Measurements from ENCODE around the gene F11R. TPM values are rescaled to one million over a fixed set of nuclear protein-coding genes. Genes with fewer than 3 reads are reported as not detected.
"Not testable (repeated sequence)": the region's sequence is repeated elsewhere in the genome, so short reads cannot be mapped to it uniquely, and the experiment has no call there.

The F11R gene
- total and polyA plus RNA-seq, 10 of the 15 experiments (the other 5 are each of a cell fraction or from before 2014, with no cell fraction given): 15.3 to 80.9 (median 24.3) TPM

DNA sequence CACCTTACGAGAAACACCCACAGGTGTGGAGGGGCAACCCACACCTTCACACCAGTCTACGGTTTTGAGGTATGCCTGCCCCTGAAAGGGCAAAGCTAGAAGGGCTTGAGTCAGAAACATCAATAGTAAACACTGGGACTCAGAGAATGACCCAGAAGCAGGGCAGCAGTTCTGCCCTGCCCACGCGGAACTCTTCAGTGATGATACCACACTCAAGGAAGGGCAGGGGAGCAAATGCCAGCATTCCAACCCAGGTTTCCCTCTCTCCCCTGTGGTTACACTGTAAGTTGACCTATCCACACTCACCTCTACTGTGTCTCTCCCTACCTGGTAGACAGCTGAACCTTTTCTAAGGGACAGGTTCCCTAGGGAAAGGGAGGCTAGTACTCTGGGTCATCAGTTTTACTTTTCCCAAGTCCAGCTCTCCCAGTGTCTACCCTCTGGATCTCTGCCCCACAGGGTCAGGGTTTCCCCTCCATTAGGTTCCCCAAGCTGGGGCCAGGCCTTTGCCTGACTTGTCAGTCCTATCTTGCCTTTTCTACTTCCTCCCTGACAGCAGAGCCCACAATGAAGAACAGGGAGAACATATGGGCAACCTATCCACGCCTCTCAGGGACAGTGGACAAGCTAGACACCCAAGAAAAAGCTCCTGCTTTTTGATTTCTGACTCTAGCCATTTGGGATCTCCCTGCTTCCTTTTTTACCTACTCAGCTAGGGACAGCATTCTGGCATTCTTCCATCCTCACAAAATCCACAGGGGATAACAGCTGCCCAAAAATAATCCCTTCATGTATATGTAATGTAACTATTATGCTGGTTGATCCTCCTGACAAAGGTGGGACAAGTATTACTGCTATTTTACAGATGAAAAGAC, 3.0 kb downstream of the F11R start (continued):
- TF ChIP-seq, protein P1, sequence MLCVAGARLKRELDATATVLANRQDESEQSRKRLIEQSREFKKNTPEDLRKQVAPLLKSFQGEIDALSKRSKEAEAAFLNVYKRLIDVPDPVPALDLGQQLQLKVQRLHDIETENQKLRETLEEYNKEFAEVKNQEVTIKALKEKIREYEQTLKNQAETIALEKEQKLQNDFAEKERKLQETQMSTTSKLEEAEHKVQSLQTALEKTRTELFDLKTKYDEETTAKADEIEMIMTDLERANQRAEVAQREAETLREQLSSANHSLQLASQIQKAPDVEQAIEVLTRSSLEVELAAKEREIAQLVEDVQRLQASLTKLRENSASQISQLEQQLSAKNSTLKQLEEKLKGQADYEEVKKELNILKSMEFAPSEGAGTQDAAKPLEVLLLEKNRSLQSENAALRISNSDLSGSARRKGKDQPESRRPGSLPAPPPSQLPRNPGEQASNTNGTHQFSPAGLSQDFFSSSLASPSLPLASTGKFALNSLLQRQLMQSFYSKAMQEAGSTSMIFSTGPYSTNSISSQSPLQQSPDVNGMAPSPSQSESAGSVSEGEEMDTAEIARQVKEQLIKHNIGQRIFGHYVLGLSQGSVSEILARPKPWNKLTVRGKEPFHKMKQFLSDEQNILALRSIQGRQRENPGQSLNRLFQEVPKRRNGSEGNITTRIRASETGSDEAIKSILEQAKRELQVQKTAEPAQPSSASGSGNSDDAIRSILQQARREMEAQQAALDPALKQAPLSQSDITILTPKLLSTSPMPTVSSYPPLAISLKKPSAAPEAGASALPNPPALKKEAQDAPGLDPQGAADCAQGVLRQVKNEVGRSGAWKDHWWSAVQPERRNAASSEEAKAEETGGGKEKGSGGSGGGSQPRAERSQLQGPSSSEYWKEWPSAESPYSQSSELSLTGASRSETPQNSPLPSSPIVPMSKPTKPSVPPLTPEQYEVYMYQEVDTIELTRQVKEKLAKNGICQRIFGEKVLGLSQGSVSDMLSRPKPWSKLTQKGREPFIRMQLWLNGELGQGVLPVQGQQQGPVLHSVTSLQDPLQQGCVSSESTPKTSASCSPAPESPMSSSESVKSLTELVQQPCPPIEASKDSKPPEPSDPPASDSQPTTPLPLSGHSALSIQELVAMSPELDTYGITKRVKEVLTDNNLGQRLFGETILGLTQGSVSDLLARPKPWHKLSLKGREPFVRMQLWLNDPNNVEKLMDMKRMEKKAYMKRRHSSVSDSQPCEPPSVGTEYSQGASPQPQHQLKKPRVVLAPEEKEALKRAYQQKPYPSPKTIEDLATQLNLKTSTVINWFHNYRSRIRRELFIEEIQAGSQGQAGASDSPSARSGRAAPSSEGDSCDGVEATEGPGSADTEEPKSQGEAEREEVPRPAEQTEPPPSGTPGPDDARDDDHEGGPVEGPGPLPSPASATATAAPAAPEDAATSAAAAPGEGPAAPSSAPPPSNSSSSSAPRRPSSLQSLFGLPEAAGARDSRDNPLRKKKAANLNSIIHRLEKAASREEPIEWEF (IDR thresholded peaks at IDR 0.05; ENCODE audit: insufficient replicate concordance, low read depth, low read length): no peak

DNA sequence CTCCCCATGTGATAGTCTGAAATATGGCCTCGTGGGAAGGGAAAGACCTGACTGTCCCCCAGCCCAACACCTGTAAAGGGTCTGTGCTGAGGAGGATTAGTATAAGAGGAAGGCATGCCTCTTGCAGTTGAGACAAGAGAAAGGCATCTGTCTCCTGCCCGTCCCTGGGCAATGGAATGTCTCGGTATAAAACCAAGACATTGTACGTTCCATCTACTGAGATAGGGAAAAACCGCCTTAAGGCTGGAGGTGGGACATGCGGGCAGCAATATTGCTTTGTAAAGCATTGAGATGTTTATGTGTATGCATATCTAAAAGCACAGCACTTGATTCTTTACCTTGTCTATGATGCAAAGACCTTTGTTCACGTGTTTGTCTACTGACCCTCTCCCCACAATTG, 3.8 kb downstream of the F11R start:
- FAIRE-seq: not testable (repeated sequence)
- SMC1A ChIA-PET (ENCODE audit: uncharacterized antibody, unreplicated experiment): interaction anchor here (1.7 kb wide), 1 partner anchor 10 kb away, joined by 6 read pairs; no protein-coding TSS in a partner anchor

DNA sequence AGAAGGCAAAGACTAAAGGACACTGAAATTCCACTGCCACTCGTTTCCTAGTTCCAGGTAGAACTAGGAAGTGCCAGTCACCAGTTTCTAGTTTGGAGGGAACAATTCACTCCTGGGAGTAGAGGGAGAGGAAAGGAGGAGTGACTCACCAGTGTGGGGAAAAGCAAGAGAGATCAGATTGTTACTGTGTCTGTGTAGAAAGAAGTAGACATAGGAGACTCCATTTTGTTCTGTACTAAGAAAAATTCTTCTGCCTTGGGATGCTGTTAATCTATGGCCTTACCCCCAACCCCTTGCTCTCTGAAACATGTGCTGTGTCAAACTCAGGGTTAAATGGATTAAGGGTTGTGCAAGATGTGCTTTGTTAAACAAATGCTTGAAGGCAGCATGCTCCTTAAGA, 4.3 kb downstream of the F11R start:
- H3K4me2 ChIP-seq (ENCODE audit: control insufficient read depth, insufficient read depth); in situ Hi-C loops (cut with MboI); H3K27me3 ChIP-seq (replicated peaks in 1 of 2; ENCODE audit: control insufficient read depth in 2 of 2, insufficient read depth in 2 of 2, low read length in 1 of 2); FAIRE-seq; H2AFZ ChIP-seq (ENCODE audit: control insufficient read depth, low read depth, low read length); RAD21 ChIA-PET (ENCODE audit: unreplicated experiment); DNase-seq (ENCODE audit: low read depth, low spot score); H3K36me3 ChIP-seq (ENCODE audit: control insufficient read depth in 2 of 2, insufficient read depth in 2 of 2, low read length in 1 of 2); H3K9me3 ChIP-seq (replicated peaks; ENCODE audit: control insufficient read depth, insufficient read depth, low read length); H3K9ac ChIP-seq (ENCODE audit: control insufficient read depth, insufficient read depth, low read length); SMC1A ChIA-PET (ENCODE audit: uncharacterized antibody, unreplicated experiment); H3K27ac ChIP-seq (ENCODE audit: control insufficient read depth, insufficient read depth); H3K4me3 ChIP-seq; ATAC-seq; H4K20me1 ChIP-seq (ENCODE audit: control insufficient read depth, insufficient read depth); intact Hi-C loops (cut with micrococcal nuclease; ENCODE audit: unreplicated experiment); BruUV-seq (replicated peaks); POLR2A ChIA-PET: not testable (repeated sequence)
- 13% methylated on average over 1 of the region's 1 CpG for WGBS (ENCODE audit: insufficient coverage, insufficient replicate concordance, low lambda C conversion rate, missing lambda C conversion rate)
- Histone ChIP-seq H3K4me1 (ENCODE audit: control insufficient read depth, insufficient read depth, low read length) (peaks cover 33% of the 10 kb centered on the region), H3K79me2 (ENCODE audit: control insufficient read depth, insufficient read depth, low read length) (peaks cover 53% of the 10 kb centered on the region)
- CTCF ChIA-PET: interaction anchor here (1.0 kb wide), 1 partner anchor 81 kb away, joined by 3 read pairs; no protein-coding TSS in a partner anchor

More for the DNA sequence above, 3.8 kb downstream of the F11R start:
- H3K27me3 ChIP-seq (replicated peaks in 1 of 2; ENCODE audit: control insufficient read depth in 2 of 2, insufficient read depth in 2 of 2, low read length in 1 of 2); DNase-seq (ENCODE audit: low read depth, low spot score); H3K4me3 ChIP-seq; H3K27ac ChIP-seq (ENCODE audit: control insufficient read depth, insufficient read depth); H3K9me3 ChIP-seq (replicated peaks; ENCODE audit: control insufficient read depth, insufficient read depth, low read length); CTCF ChIA-PET; in situ Hi-C loops (cut with MboI); H3K4me2 ChIP-seq (ENCODE audit: control insufficient read depth, insufficient read depth); ATAC-seq; BruUV-seq (replicated peaks); H4K20me1 ChIP-seq (ENCODE audit: control insufficient read depth, insufficient read depth); intact Hi-C loops (cut with micrococcal nuclease; ENCODE audit: unreplicated experiment); H2AFZ ChIP-seq (ENCODE audit: control insufficient read depth, low read depth, low read length); H3K9ac ChIP-seq (ENCODE audit: control insufficient read depth, insufficient read depth, low read length); H3K36me3 ChIP-seq (ENCODE audit: control insufficient read depth in 2 of 2, insufficient read depth in 2 of 2, low read length in 1 of 2): not testable (repeated sequence)
- peaks cover 49% of the 10 kb centered on the region for H3K79me2 ChIP-seq (ENCODE audit: control insufficient read depth, insufficient read depth, low read length)
- ChIA-PET POLR2A (interaction anchor here (1.8 kb wide), 1 partner anchor 22 kb away, joined by 13 read pairs; the partner anchor contains the start of gene TSTD1), RAD21 (ENCODE audit: unreplicated experiment) (interaction anchor here (2.9 kb wide), 1 partner anchor 20 kb away, joined by 10 read pairs; no protein-coding TSS in a partner anchor)
- WGBS (ENCODE audit: insufficient coverage, insufficient replicate concordance, low lambda C conversion rate, missing lambda C conversion rate): 73% methylated on average over 6 of the region's 7 CpGs
- H3K4me1 ChIP-seq (ENCODE audit: control insufficient read depth, insufficient read depth, low read length): peaks cover 36% of the 10 kb centered on the region

All from GM12878 (cell line).